Right renal cortex interstitium (tissue), 3 donors: ENCODE data around the gene MUSK. TPM values are rescaled to one million over a fixed set of nuclear protein-coding genes. Genes with fewer than 3 reads are reported as not detected.
"Not testable (repeated sequence)": the region's sequence is repeated elsewhere in the genome, so short reads cannot be mapped to it uniquely, and the experiment has no call there.

Experiments used
- DNase-seq, 3 donors: peaks; one replicate each; pipeline ENCODE4 v3.0.0-alpha.2; 2013; ENCODE audit warnings: low read depth in 3 of 3, low spot score in 2 of 3
- polyA plus RNA-seq, 3 donors: library from polyadenylated mRNA; unstranded; fragments of 120-200 nt; gene quantifications; one replicate each; pipeline ENCODE4 v1.2.1, GENCODE V29; 2013; ENCODE audit not compliant: insufficient read length in 3 of 3

The MUSK gene
- polyA plus RNA-seq, 3 donors: 0.14 TPM; not detected in 2

DNA sequence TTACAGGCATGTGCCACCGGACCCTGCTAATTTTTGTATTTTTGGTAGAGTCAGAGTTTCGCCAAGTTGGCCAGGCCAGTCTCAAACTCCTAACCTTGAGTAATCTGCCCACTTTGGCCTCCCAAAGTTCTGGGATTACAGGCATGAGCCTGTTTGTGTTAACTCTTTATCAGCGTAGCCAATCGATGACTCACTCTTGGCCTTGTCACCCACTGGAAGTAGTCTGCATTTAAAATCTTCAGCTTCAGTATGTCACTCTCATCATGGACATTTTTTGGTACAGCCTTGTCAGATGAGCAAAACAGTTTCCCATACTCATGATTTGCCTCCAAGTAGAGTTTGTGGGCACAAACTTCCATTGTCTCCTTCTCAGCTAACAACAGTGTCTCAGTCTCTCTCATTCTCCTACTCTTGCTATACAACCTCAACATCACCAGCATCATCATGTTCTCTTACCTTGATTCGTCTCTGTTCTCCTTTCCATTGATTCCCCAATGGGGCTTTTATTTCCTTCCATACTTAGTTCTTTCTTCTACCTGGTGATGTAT is 22.5 kb downstream of the MUSK start:
- no peak for DNase-seq

DNA sequence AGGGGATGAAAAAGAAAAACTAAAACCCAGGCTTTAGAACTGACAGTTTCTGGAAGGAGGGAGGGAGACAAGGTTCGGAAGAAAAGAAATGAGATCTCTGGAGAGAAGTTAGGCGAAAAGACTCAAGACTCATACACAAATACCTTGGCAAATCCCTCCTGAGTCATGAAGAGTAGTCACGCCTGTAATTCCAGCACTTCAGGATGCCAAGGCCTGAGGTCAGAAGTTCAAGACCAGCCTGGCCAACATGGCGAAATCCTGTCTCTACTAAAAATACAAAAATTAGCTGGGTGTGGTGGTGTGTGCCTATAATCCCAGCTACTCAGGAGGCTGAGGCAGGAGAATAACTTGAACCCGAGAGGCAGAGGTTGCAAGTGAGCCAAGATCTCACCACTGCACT is 27.3 kb downstream of the MUSK start:
- not testable (repeated sequence) for DNase-seq

- DNase-seq: no peak
Measured at GRCh38 chr9:110700953-110701352, 32.4 kb downstream of the MUSK start.

- DNase-seq: no peak
Measured at GRCh38 chr9:110703669-110704068, 35.1 kb downstream of the MUSK start.

DNA sequence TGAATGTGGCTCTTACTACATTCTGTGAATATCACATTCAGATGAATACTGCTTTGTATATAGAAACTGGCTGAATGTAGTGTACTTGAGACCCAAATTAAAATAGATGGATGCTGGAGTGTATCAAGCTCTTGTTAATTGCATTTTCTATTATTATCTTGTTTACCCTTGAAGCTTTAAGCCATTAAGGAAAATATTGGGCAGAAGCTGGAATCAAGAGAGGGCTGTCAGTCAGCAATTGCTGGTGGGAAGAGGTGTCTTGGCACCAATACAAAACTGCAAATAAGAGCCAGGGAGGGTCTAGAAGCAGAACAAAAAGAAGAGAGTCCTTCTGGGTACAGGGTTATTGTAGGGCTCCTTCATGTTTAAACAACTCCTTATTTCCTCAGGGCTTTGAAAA is 38.8 kb downstream of the MUSK start:
- no peak for DNase-seq

- DNase-seq: no peak
Measured at GRCh38 chr9:110710420-110710819, 41.8 kb downstream of the MUSK start.

- no peak for DNase-seq
Measured at GRCh38 chr9:110712955-110713354, 44.4 kb downstream of the MUSK start.

DNA sequence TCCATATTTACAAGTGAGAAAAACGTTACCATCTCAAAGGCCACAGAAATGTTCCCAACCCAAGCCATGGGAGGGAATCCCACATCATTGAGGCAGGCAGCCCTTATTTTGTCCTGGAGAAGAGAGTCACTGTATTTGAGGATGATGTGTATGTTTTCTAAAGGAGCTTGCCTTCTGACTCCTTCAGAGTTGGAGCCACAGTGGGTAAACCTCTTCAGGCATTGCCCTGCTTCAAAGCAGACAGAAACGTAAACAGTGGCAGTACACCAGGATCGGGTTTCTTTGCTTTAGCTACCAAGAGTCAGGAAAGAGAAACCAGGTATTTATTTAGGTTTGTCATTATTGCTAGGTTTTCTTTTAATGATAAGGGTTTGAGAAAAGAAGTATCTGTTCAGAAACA is 45.7 kb downstream of the MUSK start:
- no peak for DNase-seq

DNA sequence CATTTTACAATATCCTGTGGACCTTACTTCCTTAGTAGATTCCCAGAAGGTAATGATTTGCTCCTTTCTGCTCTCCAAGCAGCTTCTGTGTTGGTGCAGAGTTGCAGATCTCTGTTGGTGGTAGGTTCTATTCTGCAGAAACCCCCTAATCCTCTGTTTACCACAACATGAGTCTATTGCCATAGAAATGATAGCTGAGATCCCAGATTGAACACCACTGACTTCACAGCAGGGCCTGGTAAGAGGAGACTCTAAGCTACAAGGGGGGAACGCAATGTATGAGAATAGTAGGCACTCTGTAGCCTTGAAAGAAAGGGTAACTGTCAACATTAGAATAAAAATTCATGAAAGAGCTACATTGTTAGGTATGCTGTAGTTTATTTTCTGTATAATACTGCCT is 59.5 kb downstream of the MUSK start:
- no peak for DNase-seq

DNA sequence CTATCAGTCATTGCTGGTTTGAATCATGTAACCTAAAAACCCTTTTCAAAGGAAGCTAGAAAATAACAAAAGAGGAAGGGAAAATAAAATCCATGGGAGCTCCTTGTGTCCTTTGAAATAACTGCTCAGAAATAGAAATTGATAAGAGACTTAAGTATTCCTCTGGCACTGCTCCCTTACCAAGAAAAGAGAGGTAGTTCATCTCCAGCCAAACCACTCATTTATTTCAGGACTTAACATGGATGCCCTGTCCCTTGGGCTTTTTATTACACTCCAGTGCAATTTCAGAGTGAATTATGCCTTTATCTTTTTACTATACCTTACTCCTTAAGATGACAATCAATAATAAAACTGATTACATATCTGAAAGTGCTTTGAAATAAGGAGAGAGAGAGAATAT is 61.0 kb downstream of the MUSK start:
- no peak for DNase-seq

- DNase-seq: no peak
Measured at GRCh38 chr9:110731437-110732028, 62.9 kb downstream of the MUSK start.

DNA sequence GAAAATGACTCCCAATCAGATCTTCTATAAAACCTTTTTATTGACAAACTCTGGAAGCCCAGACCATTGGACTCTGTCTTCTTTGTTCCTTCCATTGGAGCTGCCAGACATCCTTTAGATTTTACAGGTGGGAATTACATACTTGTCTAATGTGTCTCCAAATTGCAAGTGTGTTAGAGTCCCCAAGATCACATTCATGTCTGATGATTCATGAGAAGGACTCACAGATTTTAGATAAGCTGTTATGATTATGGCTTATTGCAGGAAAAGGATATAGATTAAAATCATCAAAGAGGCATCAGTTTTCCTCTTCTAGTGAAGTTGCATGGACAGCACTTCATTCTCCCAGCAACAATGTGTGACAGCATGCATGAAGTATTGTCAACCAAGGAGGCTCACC is 70.4 kb downstream of the MUSK start:
- no peak for DNase-seq

- DNase-seq: no peak
Measured at GRCh38 chr9:110742741-110743371, 74.3 kb downstream of the MUSK start.

- no peak for DNase-seq
Measured at GRCh38 chr9:110744715-110745384, 76.3 kb downstream of the MUSK start.

DNA sequence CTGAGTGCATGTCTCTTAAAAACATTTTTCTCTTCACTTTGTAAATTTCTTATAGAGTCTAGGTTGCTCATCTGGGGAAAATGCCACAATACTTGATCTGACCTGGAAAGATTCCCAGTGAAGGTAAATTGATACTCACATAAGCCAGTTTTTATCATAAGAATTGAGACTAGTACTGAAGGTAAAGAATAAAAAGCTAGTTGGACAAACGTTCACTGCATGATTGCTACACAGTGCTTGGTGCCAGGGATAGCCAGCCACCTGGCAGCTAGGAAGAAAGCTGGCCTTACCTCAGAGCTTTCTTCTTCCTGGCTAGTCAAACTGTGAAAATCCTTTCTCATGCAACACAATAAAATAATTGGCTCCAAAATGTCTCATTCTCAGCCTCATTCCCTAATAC is 77.1 kb downstream of the MUSK start:
- DNase-seq: no peak

- DNase-seq: no peak
Measured at GRCh38 chr9:110746211-110746930, 77.8 kb downstream of the MUSK start.

DNA sequence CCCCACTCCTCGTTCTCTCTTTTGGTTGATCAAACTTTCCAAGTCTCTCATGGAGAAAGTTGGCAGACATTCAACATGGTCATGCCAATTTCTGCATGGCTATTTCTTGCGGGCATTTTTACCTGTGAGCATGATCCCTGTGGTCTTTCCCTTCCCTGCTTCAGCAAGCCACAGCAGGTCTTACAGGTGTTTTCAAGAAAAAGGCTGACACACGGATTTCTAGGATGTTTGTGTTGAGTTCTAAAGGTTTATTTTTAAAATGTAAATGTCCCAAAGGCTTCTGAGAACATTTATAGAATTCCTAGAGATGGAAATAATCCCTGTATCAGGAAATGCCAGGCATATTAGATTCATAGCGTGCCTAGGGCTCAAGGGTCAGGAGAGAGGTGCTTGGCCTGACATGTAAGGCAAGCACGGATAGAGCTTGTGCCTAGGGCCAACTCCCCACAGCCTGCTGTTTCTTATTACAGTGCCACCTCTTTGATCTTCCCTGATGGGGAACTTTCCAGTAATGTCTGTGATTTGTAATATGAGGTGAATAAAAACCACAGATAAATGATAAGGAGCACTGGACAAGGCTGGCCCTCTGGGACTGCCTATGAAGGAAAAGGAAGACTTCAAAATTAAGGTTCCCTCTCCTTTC is 79.8 kb downstream of the MUSK start:
- DNase-seq: no peak

DNA sequence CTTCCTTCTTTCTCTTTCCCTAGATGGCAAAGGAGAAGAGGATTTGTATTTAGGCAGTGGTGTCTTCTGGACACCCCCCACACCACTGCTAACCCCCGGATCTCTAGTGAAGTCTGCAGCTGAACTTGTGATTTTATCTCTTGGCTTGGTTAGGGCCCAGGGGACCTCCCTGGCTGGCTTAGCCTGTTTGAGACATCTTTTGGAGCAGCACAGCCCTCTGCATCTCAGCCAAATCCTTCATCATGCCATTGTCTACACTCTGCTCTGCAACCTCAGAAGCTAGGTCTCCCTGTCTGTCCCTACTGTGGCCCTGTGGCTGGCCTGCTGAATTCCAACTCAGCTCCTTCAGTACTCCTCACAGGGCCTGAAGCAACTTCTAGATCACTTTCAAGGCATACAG is 81.7 kb downstream of the MUSK start:
- DNase-seq: no peak

GRCh38 chr9:110751971-110752370 is 83.4 kb downstream of the MUSK start:
- no peak for DNase-seq

DNA sequence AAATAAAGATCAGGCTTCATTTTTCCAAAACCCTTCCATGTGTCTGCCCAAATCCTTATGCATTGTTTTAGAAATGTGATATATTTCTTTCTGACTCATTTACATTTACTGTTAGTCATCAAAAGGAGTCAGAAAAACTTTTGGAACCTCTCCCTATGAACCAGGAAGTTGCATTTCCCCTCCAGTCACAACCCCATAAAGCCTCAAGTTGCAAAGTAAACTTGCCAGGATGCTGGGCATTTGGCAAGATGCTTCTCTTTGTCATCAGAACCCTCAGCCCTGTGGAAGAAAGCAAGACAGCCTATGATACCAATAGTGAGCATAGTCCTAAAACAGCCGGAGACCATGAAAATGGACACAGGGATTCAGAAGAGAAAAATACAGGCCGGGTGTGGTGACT is 84.2 kb downstream of the MUSK start:
- no peak for DNase-seq

GRCh38 chr9:110753731-110754231 is 85.2 kb downstream of the MUSK start:
- no peak for DNase-seq
